ENCODE data around the gene BTBD17.

Gene BTBD17

DNA sequence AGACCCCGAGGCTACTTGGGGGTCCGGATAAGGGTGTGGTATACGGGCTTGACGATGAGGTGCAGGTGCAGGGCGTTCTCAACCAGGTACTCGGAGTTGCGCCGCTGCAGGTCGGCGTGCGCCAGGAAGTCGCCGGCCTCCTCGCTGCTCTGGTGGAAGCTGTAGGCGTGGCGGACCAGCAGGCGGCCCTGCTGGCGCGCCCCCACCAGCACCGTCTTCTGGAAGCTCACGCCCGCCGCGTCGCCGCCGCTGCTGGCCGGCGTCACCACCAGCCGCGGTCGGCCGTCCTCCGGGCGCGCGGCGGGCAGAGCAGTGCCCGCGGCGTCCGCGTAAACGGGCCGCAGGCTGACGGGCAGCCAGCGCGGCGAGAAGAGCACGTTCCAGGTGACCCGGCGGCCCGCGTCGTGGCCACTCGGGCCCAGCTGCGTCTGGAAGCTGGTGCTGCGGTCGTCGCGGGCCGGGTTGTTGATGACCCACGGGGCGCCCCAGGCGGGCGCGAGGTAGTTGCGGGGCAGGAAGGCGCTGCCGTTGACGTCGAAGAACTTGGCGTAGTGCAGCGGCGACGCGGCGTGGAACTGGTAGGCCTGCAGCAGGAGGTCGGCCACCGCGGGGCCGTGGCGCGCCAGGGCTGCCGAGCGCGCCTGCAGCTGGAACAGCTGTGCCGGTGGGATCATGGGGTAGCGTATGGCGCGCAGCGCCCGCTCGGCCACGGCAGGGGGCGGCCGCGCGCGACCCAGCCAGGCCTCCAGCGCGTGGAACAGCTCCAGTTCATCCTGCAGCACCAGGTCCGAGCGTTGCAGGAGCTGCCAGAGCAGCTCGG, 4.8 kb downstream of the BTBD17 start:
- no peak for DNase-seq

DNA sequence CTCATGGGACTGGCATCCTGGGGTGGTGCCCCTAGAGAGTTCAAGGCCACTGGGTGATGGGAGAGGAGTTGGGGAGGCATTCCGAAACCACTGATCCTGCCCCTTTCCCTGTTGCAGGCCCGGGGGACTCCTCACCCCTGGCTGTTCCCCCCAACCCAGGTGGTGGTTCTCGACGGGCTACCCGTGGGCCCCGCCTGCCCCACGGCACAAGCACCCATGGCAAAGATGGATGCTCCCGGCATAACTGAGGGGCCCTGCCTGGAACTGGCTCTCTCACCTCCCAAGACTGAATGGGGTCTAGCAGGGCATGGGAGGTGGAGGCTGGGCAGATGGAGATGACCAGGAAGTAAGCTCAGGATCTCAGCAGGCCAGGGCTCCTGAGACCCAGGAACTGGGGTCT, 6.6 kb downstream of the BTBD17 start:
- DNase-seq = no peak

GRCh38 chr17:74354561-74354960, 7.1 kb downstream of the BTBD17 start:
- DNase-seq = no peak

DNA sequence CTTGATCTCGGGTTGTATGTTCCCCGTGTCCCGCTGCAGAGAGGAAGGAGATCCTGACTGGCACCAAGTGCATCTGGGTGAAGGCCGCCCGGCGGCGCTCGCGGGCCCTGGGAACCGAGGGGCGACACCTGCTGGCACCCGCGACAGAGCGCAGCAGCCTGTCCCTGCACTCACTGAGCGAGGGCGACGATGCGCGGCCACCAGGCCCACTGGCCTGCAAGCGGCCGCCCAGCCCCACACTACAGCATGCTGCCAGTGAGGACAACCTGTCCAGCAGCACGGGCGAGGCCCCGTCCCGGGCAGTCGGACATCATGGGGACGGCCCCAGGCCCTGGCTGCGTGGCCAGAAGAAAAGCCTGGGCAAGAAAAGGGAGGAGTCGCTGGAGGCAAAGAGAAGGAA, 7.5 kb downstream of the BTBD17 start:
- no peak for DNase-seq

DNA sequence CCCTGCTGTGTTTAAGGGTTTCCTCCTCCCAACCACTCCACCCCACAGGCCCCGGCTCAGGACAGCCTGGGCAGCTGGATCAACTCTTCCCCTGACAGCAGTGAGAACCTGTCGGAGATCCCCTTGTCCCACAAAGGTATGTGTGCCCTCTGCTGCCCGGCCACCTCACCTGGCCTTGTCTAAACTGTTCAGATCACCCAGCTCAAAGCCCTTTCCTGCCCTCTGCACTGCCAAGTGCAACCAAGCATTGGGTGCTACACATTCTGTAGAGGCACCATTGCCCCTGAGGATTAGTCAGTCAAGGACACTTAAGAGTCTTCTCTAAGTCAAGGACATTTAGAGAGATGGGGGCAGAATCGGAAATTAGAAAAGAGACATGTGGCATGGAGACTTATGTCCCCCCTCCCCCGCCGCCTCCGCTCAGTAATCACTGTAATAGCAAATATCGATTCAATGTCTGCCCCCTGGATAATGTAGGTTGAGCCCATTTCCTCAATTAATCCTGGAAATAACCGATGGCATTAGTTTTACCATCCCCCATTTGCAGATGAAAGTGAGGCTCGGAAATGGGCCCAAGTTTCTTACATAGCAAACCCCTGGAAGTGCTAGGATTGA, 8.1 kb downstream of the BTBD17 start:
- no peak for DNase-seq

- DNase-seq = no peak
These were observed 10.0 kb downstream of the BTBD17 start for GRCh38 chr17:74351552-74352210.

GRCh38 chr17:74350486-74350885, 11.2 kb downstream of the BTBD17 start:
- no peak for DNase-seq

- no peak for DNase-seq
These were observed 12.5 kb downstream of the BTBD17 start for GRCh38 chr17:74349120-74349519.

GRCh38 chr17:74347646-74348045, 14.0 kb downstream of the BTBD17 start:
- no peak for DNase-seq

DNA sequence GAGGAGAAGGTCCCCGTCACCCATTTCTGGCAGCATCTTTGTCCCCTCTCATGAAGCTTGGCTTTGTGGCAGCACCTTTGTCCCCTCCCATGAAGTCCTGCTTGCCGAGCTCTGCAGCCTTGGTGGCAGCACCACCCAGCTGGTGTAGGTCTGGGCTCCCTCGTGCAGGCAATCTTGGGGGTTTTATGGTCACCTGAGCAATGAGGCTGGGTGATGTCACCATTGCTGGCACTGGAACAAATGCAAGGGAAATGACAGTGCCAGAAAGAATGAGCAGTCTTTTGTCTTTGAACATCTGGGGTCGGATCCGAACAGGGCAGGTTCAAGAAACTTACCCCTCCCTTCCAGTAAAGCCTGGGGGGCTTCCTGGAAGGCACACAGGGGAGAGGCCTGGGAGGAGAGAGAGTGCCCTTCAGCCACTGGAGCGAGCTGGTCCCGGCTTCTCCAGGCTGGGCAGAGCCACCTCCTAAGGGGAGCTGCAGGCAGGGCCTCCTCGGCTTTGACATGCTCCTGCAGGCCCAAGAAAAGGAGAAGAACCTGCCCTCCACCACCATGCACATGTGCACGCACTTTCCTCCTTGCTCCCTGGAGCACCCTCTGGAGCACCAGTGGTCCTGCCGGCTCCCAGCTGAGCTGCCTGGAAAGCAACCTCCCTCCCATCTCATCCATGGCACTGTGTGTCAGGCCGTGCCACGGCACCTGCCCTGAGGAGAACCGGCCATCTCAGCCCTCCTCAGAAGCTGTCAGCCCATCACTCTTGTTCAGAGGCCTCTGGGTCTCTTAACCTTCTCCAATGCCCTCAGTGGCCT, 16.0 kb downstream of the BTBD17 start:
- no peak for DNase-seq

GRCh38 chr17:74344658-74345057, 17.0 kb downstream of the BTBD17 start:
- no peak for DNase-seq

GRCh38 chr17:74343526-74344284, 18.0 kb downstream of the BTBD17 start:
- DNase-seq = no peak

DNA sequence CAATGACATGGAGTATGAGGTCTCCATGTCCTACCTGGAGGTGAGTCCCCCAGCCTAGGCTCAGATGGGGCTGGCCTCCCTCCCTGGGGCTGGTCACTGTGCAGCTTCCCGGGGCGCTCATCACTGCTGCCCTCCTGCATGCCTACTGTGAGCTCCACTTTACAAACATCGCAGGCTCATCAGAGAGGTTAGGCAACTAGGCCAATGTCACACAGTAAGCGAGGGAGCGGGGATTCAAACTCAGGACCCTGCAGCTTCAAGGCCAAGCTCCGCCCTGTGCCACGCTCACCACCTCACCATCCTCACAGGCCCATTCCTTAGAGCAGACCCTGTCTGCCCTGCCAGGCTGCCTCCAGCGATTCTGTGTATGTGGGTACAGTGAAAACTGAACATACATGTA, 18.5 kb downstream of the BTBD17 start:
- no peak for DNase-seq

GRCh38 chr17:74342224-74342623, 19.4 kb downstream of the BTBD17 start:
- no peak for DNase-seq

- peak; percentile 62 for DNase-seq
These were observed 21.1 kb downstream of the BTBD17 start for GRCh38 chr17:74340470-74341023.

GRCh38 chr17:74339537-74340195, 22.0 kb downstream of the BTBD17 start:
- DNase-seq = no peak

- peak; percentile 74 for DNase-seq
These were observed 23.7 kb downstream of the BTBD17 start for GRCh38 chr17:74337834-74338500.

GRCh38 chr17:74336307-74336706, 25.4 kb downstream of the BTBD17 start:
- no peak for DNase-seq

GRCh38 chr17:74335529-74336062, 26.1 kb downstream of the BTBD17 start:
- DNase-seq = no peak

GRCh38 chr17:74334393-74335039, 27.2 kb downstream of the BTBD17 start:
- DNase-seq = no peak
